T-helper 17 cell (primary cell): ENCODE data around the gene TIGD1. TPM values are rescaled to one million over a fixed set of nuclear protein-coding genes. Genes with fewer than 3 reads are reported as not detected.

Experiments
- ATAC-seq: fragments of 150-1000 bp; cut with Tn5 transposase; 2 replicates; pipeline ENCODE4 v1.10.0; 2021; ENCODE audit warnings: mild to moderate bottlenecking, moderate library complexity
- DNase-seq, 3 donors: peaks; one replicate each; pipeline versions ENCODE4 v3.0.0 to v3.0.0-alpha.2; 2020 to 2021
- H3K9me3 ChIP-seq: one replicate; pipeline ENCODE4 v1.7.0; 2013; ENCODE audit warnings: low read length, mild to moderate bottlenecking; ENCODE audit not compliant: control insufficient read depth, poor library complexity, severe bottlenecking
- H3K27ac Mint-ChIP-seq: one replicate; pipeline ENCODE4 v1.8.0; 2022; ENCODE audit warnings: mild to moderate bottlenecking, moderate library complexity, mixed read lengths
- H3K27me3 Mint-ChIP-seq: one replicate; pipeline ENCODE4 v1.8.0; 2022; ENCODE audit warnings: mixed read lengths
- H3K36me3 Mint-ChIP-seq: one replicate; pipeline ENCODE4 v1.8.0; 2022; ENCODE audit warnings: low read depth, mixed read lengths
- H3K4me1 Mint-ChIP-seq: one replicate; pipeline ENCODE4 v1.8.0; 2022; ENCODE audit warnings: mild to moderate bottlenecking, mixed read lengths
- H3K4me3 Mint-ChIP-seq: one replicate; pipeline ENCODE4 v1.8.0; 2022; ENCODE audit warnings: mild to moderate bottlenecking, moderate library complexity, mixed read lengths
- total RNA-seq, 4 donors: library from RNA in 2 of 4; stranded (reverse) in 2 of 4; gene quantifications; one replicate each; pipeline ENCODE4 v1.2.3 and lab custom pipeline; 2022 to 2026

Gene TIGD1
- total RNA-seq, 2 donors from 2014 or later, result 14.6 to 17.2 TPM

GRCh38 chr2:232530626-232531260 lies 19.6 kb downstream of the TIGD1 start:
- Mint-ChIP-seq H3K27ac (peak overlapping the region; percentile 47), H3K27me3 (peaks cover 51% of the 10 kb centered on the region)

GRCh38 chr2:232529806-232530547 lies 20.4 kb downstream of the TIGD1 start:
- Mint-ChIP-seq H3K27ac (peak overlapping the region; percentile 80), H3K4me1 (peaks cover 8% of the 10 kb centered on the region), H3K4me3 (peak overlapping the region; percentile 12), H3K27me3 (peaks cover 50% of the 10 kb centered on the region), H3K36me3 (peaks cover 5% of the 10 kb centered on the region)
- no peak for DNase-seq
- H3K9me3 ChIP-seq, result no peaks in the 10 kb centered on the region
- no peak for ATAC-seq

More at GRCh38 chr2:232530626-232531260, 19.6 kb downstream of the TIGD1 start:
- peaks cover 5% of the 10 kb centered on the region for H3K36me3 Mint-ChIP-seq
- peaks cover 8% of the 10 kb centered on the region for H3K4me1 Mint-ChIP-seq
- no peak overlapping the region for H3K4me3 Mint-ChIP-seq
- H3K9me3 ChIP-seq, result no peaks in the 10 kb centered on the region
- no peak for DNase-seq
- ATAC-seq, result no peak

GRCh38 chr2:232528746-232529460 lies 21.5 kb downstream of the TIGD1 start:
- H3K9me3 ChIP-seq, result no peaks in the 10 kb centered on the region
- peak overlapping the region; percentile 39 for H3K4me3 Mint-ChIP-seq
- H3K27ac Mint-ChIP-seq, result peak overlapping the region; percentile 80
- ATAC-seq (peak; percentile 51), DNase-seq (no peak)
- H3K4me1 Mint-ChIP-seq, result peaks cover 8% of the 10 kb centered on the region
- peaks cover 51% of the 10 kb centered on the region for H3K27me3 Mint-ChIP-seq
- peaks cover 5% of the 10 kb centered on the region for H3K36me3 Mint-ChIP-seq

- no peak overlapping the region for H3K4me3 Mint-ChIP-seq
- peaks cover 8% of the 10 kb centered on the region for H3K4me1 Mint-ChIP-seq
- no peaks in the 10 kb centered on the region for H3K9me3 ChIP-seq
- H3K36me3 Mint-ChIP-seq, result peaks cover 5% of the 10 kb centered on the region
- peaks cover 50% of the 10 kb centered on the region for H3K27me3 Mint-ChIP-seq
- ATAC-seq (no peak), DNase-seq (no peak)
- H3K27ac Mint-ChIP-seq, result peak overlapping the region; percentile 80
Observed at GRCh38 chr2:232527905-232528470, 22.4 kb downstream of the TIGD1 start.

- peaks cover 9% of the 10 kb centered on the region for H3K4me1 Mint-ChIP-seq
- peaks cover 48% of the 10 kb centered on the region for H3K27me3 Mint-ChIP-seq
- no peak overlapping the region for H3K4me3 Mint-ChIP-seq
- H3K36me3 Mint-ChIP-seq, result peaks cover 5% of the 10 kb centered on the region
- DNase-seq, result no peak
- H3K27ac Mint-ChIP-seq, result peak overlapping the region; percentile 27
- no peaks in the 10 kb centered on the region for H3K9me3 ChIP-seq
- no peak for ATAC-seq
Observed at GRCh38 chr2:232526372-232526941, 23.9 kb downstream of the TIGD1 start.

- ATAC-seq, result no peak
- no peak within 1 kb of the TSS for H3K4me3 Mint-ChIP-seq
- H3K27ac Mint-ChIP-seq, result peak within 1 kb of the TSS; percentile 27
- peaks cover 51% of the 10 kb centered on the region for H3K27me3 Mint-ChIP-seq
- no peaks in the 10 kb centered on the region for H3K9me3 ChIP-seq
- peaks cover 5% of the 10 kb centered on the region for H3K36me3 Mint-ChIP-seq
- DNase-seq, result no peak
- peaks cover 10% of the 10 kb centered on the region for H3K4me1 Mint-ChIP-seq
Observed at GRCh38 chr2:232525791-232526371, 24.5 kb downstream of the TIGD1 start, which contains the start of gene CHRND. CHRND (plus strand) TSS chr2:232526160; CDS start chr2:232526216, 56 bp downstream.

- Mint-ChIP-seq H3K27me3 (peaks cover 44% of the 10 kb centered on the region), H3K27ac (no peak overlapping the region), H3K36me3 (peaks cover 5% of the 10 kb centered on the region), H3K4me3 (no peak overlapping the region), H3K4me1 (peaks cover 10% of the 10 kb centered on the region)
- H3K9me3 ChIP-seq, result no peaks in the 10 kb centered on the region
- ATAC-seq, result no peak
- no peak for DNase-seq
Observed at GRCh38 chr2:232525199-232525598, 25.2 kb downstream of the TIGD1 start.

GRCh38 chr2:232524771-232525170 lies 25.6 kb downstream of the TIGD1 start:
- DNase-seq (no peak), ATAC-seq (no peak)
- Mint-ChIP-seq H3K27me3 (peaks cover 41% of the 10 kb centered on the region), H3K36me3 (peaks cover 5% of the 10 kb centered on the region), H3K27ac (no peak overlapping the region), H3K4me1 (peaks cover 10% of the 10 kb centered on the region), H3K4me3 (peak overlapping the region; percentile 39)
- H3K9me3 ChIP-seq, result no peaks in the 10 kb centered on the region

- peak overlapping the region; percentile 39 for H3K4me3 Mint-ChIP-seq
- H3K27me3 Mint-ChIP-seq, result peaks cover 40% of the 10 kb centered on the region
- peak; percentile 30 for ATAC-seq
Observed at GRCh38 chr2:232523682-232524597, 26.4 kb downstream of the TIGD1 start.

GRCh38 chr2:232523402-232523681 lies 27.0 kb downstream of the TIGD1 start:
- Mint-ChIP-seq H3K4me3 (peak overlapping the region; percentile 63), H3K27ac (no peak overlapping the region), H3K27me3 (peaks cover 39% of the 10 kb centered on the region), H3K4me1 (peaks cover 3% of the 10 kb centered on the region), H3K36me3 (peaks cover under 1% of the 10 kb centered on the region)
- DNase-seq (no peak), ATAC-seq (no peak)
- H3K9me3 ChIP-seq, result no peaks in the 10 kb centered on the region

More at GRCh38 chr2:232523682-232524597, 26.4 kb downstream of the TIGD1 start:
- H3K36me3 Mint-ChIP-seq, result peaks cover 5% of the 10 kb centered on the region
- H3K9me3 ChIP-seq, result no peaks in the 10 kb centered on the region
- DNase-seq, result no peak
- peaks cover 9% of the 10 kb centered on the region for H3K4me1 Mint-ChIP-seq
- H3K27ac Mint-ChIP-seq, result no peak overlapping the region

GRCh38 chr2:232522623-232523401 lies 27.5 kb downstream of the TIGD1 start:
- Mint-ChIP-seq H3K36me3 (no peaks in the 10 kb centered on the region), H3K4me1 (peaks cover 2% of the 10 kb centered on the region), H3K4me3 (peak overlapping the region; percentile 63), H3K27me3 (peaks cover 38% of the 10 kb centered on the region), H3K27ac (no peak overlapping the region)
- ATAC-seq (no peak), DNase-seq (no peak)
- no peaks in the 10 kb centered on the region for H3K9me3 ChIP-seq
